ENCODE data around the gene EXOC3.
"Not testable (repeated sequence)": the region's sequence is repeated elsewhere in the genome, so short reads cannot be mapped to it uniquely, and the experiment has no call there.

The EXOC3 gene

GRCh38 chr5:485946-486491, 43.0 kb downstream of the EXOC3 start:
- Histone ChIP-seq H3K27me3 (replicated peaks; ENCODE audit: control insufficient read depth, insufficient read depth, low read length, poor library complexity, severe bottlenecking) (peaks cover 3% of the 10 kb centered on the region), H3K27ac (ENCODE audit: insufficient read depth, low read length, poor library complexity, severe bottlenecking) (no peak overlapping the region), H3K9me3 (ENCODE audit: control insufficient read depth, low read length) (no peaks in the 10 kb centered on the region), H3K4me1 (ENCODE audit: control insufficient read depth, insufficient read depth, low read length, poor library complexity, severe bottlenecking) (peaks cover 4% of the 10 kb centered on the region), H3K4me3 (ENCODE audit: insufficient read depth, low read depth, low read length, poor library complexity, severe bottlenecking) (no peak overlapping the region), H3K36me3 (ENCODE audit: control insufficient read depth, insufficient read depth, low read length) (no peaks in the 10 kb centered on the region)
- no peak for DNase-seq

GRCh38 chr5:486597-486996, 43.6 kb downstream of the EXOC3 start:
- not testable (repeated sequence) for H3K9me3 ChIP-seq (ENCODE audit: control insufficient read depth, low read length); H3K36me3 ChIP-seq (ENCODE audit: control insufficient read depth, insufficient read depth, low read length); H3K4me3 ChIP-seq (ENCODE audit: insufficient read depth, low read depth, low read length, poor library complexity, severe bottlenecking); DNase-seq; H3K27me3 ChIP-seq (replicated peaks; ENCODE audit: control insufficient read depth, insufficient read depth, low read length, poor library complexity, severe bottlenecking); H3K27ac ChIP-seq (ENCODE audit: insufficient read depth, low read length, poor library complexity, severe bottlenecking); H3K4me1 ChIP-seq (ENCODE audit: control insufficient read depth, insufficient read depth, low read length, poor library complexity, severe bottlenecking)

- no peaks in the 10 kb centered on the region for H3K36me3 ChIP-seq (ENCODE audit: control insufficient read depth, insufficient read depth, low read length)
- no peak for DNase-seq
- no peaks in the 10 kb centered on the region for H3K27me3 ChIP-seq (replicated peaks; ENCODE audit: control insufficient read depth, insufficient read depth, low read length, poor library complexity, severe bottlenecking)
- peaks cover 4% of the 10 kb centered on the region for H3K4me1 ChIP-seq (ENCODE audit: control insufficient read depth, insufficient read depth, low read length, poor library complexity, severe bottlenecking)
- no peaks in the 10 kb centered on the region for H3K9me3 ChIP-seq (ENCODE audit: control insufficient read depth, low read length)
- H3K4me3 ChIP-seq (ENCODE audit: insufficient read depth, low read depth, low read length, poor library complexity, severe bottlenecking): no peak overlapping the region
- no peak overlapping the region for H3K27ac ChIP-seq (ENCODE audit: insufficient read depth, low read length, poor library complexity, severe bottlenecking)
These were observed 45.3 kb downstream of the EXOC3 start for GRCh38 chr5:488241-488640.

- Histone ChIP-seq H3K4me1 (ENCODE audit: control insufficient read depth, insufficient read depth, low read length, poor library complexity, severe bottlenecking) (peaks cover 4% of the 10 kb centered on the region), H3K27ac (ENCODE audit: insufficient read depth, low read length, poor library complexity, severe bottlenecking) (no peak overlapping the region), H3K27me3 (replicated peaks; ENCODE audit: control insufficient read depth, insufficient read depth, low read length, poor library complexity, severe bottlenecking) (no peaks in the 10 kb centered on the region), H3K4me3 (ENCODE audit: insufficient read depth, low read depth, low read length, poor library complexity, severe bottlenecking) (no peak overlapping the region), H3K36me3 (ENCODE audit: control insufficient read depth, insufficient read depth, low read length) (no peaks in the 10 kb centered on the region), H3K9me3 (ENCODE audit: control insufficient read depth, low read length) (no peaks in the 10 kb centered on the region)
- no peak for DNase-seq
These were observed 46.0 kb downstream of the EXOC3 start for GRCh38 chr5:488744-489688.

GRCh38 chr5:489689-490080, 46.7 kb downstream of the EXOC3 start:
- no peak for DNase-seq
- H3K36me3 ChIP-seq (ENCODE audit: control insufficient read depth, insufficient read depth, low read length): no peaks in the 10 kb centered on the region
- H3K4me1 ChIP-seq (ENCODE audit: control insufficient read depth, insufficient read depth, low read length, poor library complexity, severe bottlenecking): peaks cover 4% of the 10 kb centered on the region
- no peaks in the 10 kb centered on the region for H3K27me3 ChIP-seq (replicated peaks; ENCODE audit: control insufficient read depth, insufficient read depth, low read length, poor library complexity, severe bottlenecking)
- H3K4me3 ChIP-seq (ENCODE audit: insufficient read depth, low read depth, low read length, poor library complexity, severe bottlenecking): no peak overlapping the region
- no peaks in the 10 kb centered on the region for H3K9me3 ChIP-seq (ENCODE audit: control insufficient read depth, low read length)
- H3K27ac ChIP-seq (ENCODE audit: insufficient read depth, low read length, poor library complexity, severe bottlenecking): no peak overlapping the region

- Histone ChIP-seq H3K36me3 (ENCODE audit: control insufficient read depth, insufficient read depth, low read length) (no peaks in the 10 kb centered on the region), H3K27me3 (replicated peaks; ENCODE audit: control insufficient read depth, insufficient read depth, low read length, poor library complexity, severe bottlenecking) (no peaks in the 10 kb centered on the region), H3K4me3 (ENCODE audit: insufficient read depth, low read depth, low read length, poor library complexity, severe bottlenecking) (no peak overlapping the region), H3K9me3 (ENCODE audit: control insufficient read depth, low read length) (no peaks in the 10 kb centered on the region), H3K27ac (ENCODE audit: insufficient read depth, low read length, poor library complexity, severe bottlenecking) (no peak overlapping the region), H3K4me1 (ENCODE audit: control insufficient read depth, insufficient read depth, low read length, poor library complexity, severe bottlenecking) (peaks cover 4% of the 10 kb centered on the region)
- no peak for DNase-seq
These were observed 47.4 kb downstream of the EXOC3 start for GRCh38 chr5:490116-491106.

GRCh38 chr5:491119-491855, 48.3 kb downstream of the EXOC3 start:
- no peaks in the 10 kb centered on the region for H3K36me3 ChIP-seq (ENCODE audit: control insufficient read depth, insufficient read depth, low read length)
- no peaks in the 10 kb centered on the region for H3K27me3 ChIP-seq (replicated peaks; ENCODE audit: control insufficient read depth, insufficient read depth, low read length, poor library complexity, severe bottlenecking)
- H3K4me1 ChIP-seq (ENCODE audit: control insufficient read depth, insufficient read depth, low read length, poor library complexity, severe bottlenecking): no peaks in the 10 kb centered on the region
- no peaks in the 10 kb centered on the region for H3K9me3 ChIP-seq (ENCODE audit: control insufficient read depth, low read length)
- no peak for DNase-seq
- H3K4me3 ChIP-seq (ENCODE audit: insufficient read depth, low read depth, low read length, poor library complexity, severe bottlenecking): no peak overlapping the region
- no peak overlapping the region for H3K27ac ChIP-seq (ENCODE audit: insufficient read depth, low read length, poor library complexity, severe bottlenecking)

- DNase-seq: no peak
- Histone ChIP-seq H3K27ac (ENCODE audit: insufficient read depth, low read length, poor library complexity, severe bottlenecking) (no peak overlapping the region), H3K4me3 (ENCODE audit: insufficient read depth, low read depth, low read length, poor library complexity, severe bottlenecking) (no peak overlapping the region), H3K36me3 (ENCODE audit: control insufficient read depth, insufficient read depth, low read length) (no peaks in the 10 kb centered on the region), H3K4me1 (ENCODE audit: control insufficient read depth, insufficient read depth, low read length, poor library complexity, severe bottlenecking) (no peaks in the 10 kb centered on the region), H3K9me3 (ENCODE audit: control insufficient read depth, low read length) (no peaks in the 10 kb centered on the region), H3K27me3 (replicated peaks; ENCODE audit: control insufficient read depth, insufficient read depth, low read length, poor library complexity, severe bottlenecking) (no peaks in the 10 kb centered on the region)
These were observed 48.8 kb downstream of the EXOC3 start for GRCh38 chr5:491856-492155.

GRCh38 chr5:492314-492893, 49.4 kb downstream of the EXOC3 start:
- H3K9me3 ChIP-seq (ENCODE audit: control insufficient read depth, low read length): no peaks in the 10 kb centered on the region
- H3K4me1 ChIP-seq (ENCODE audit: control insufficient read depth, insufficient read depth, low read length, poor library complexity, severe bottlenecking): no peaks in the 10 kb centered on the region
- H3K27me3 ChIP-seq (replicated peaks; ENCODE audit: control insufficient read depth, insufficient read depth, low read length, poor library complexity, severe bottlenecking): no peaks in the 10 kb centered on the region

More at GRCh38 chr5:492314-492893, 49.4 kb downstream of the EXOC3 start:
- Histone ChIP-seq H3K36me3 (ENCODE audit: control insufficient read depth, insufficient read depth, low read length) (no peaks in the 10 kb centered on the region), H3K27ac (ENCODE audit: insufficient read depth, low read length, poor library complexity, severe bottlenecking) (no peak overlapping the region), H3K4me3 (ENCODE audit: insufficient read depth, low read depth, low read length, poor library complexity, severe bottlenecking) (no peak overlapping the region)
- no peak for DNase-seq

Measured in effector memory CD4-positive, alpha-beta T cell (primary cell).